DND-41 (cell line): ENCODE results near the gene ZFP57.

Experiments
- CTCF ChIP-seq: IDR thresholded peaks from 2 replicates; pipeline ENCODE4 v1.5.1; 2012; ENCODE audit warnings: borderline replicate concordance, low read length, moderate library complexity, mild to moderate bottlenecking; ENCODE audit not compliant: poor library complexity, severe bottlenecking; ENCODE audit errors: extremely low read depth
- EZH2 ChIP-seq: IDR thresholded peaks from 3 replicates; pipeline ENCODE4 v1.6.1; 2012; ENCODE audit warnings: borderline replicate concordance, low read depth, mild to moderate bottlenecking, moderate library complexity, low read length, inconsistent platforms; ENCODE audit not compliant: severe bottlenecking

- TF ChIP-seq CTCF (no peak), EZH2 (no peak)
Measured at GRCh38 chr6:29673161-29673560, 7.8 kb downstream of the ZFP57 start.
